ENCODE results near the gene HECTD4. TPM values are rescaled to one million over a fixed set of nuclear protein-coding genes. Genes with fewer than 3 reads are reported as not detected.

Gene HECTD4
- total RNA-seq, 1 donor: 29.0 TPM

GRCh38 chr12:112169161-112169872 lies 212.9 kb downstream of the HECTD4 start:
- Histone ChIP-seq H3K4me1 (ENCODE audit: insufficient read depth, low read length) (no peaks in the 10 kb centered on the region), H3K27me3 (ENCODE audit: insufficient read depth, low read length) (no peaks in the 10 kb centered on the region), H3K9me3 (ENCODE audit: low read depth, low read length) (no peaks in the 10 kb centered on the region), H3K27ac (ENCODE audit: low read depth, low read length) (no peak overlapping the region), H3K36me3 (ENCODE audit: insufficient read depth, low read length) (no peaks in the 10 kb centered on the region), H4K20me1 (ENCODE audit: insufficient read depth, low read length) (no peaks in the 10 kb centered on the region), H3K79me2 (ENCODE audit: insufficient read depth, low read length) (no peaks in the 10 kb centered on the region), H3K4me3 (ENCODE audit: insufficient read depth, low read length) (no peak overlapping the region), H2AFZ (ENCODE audit: low read length) (no peak overlapping the region), H3K4me2 (ENCODE audit: insufficient read depth, low read length) (no peak overlapping the region)
- DNase-seq (ENCODE audit: insufficient read length, low spot score, missing footprints): no peak
- TF ChIP-seq CTCF (IDR thresholded peaks at IDR 0.05; ENCODE audit: extremely low read depth, low read depth, low read length): no peak

- no peak overlapping the region for H2AFZ ChIP-seq (ENCODE audit: low read length)
- TF ChIP-seq CTCF (IDR thresholded peaks at IDR 0.05; ENCODE audit: extremely low read depth, low read depth, low read length): no peak
- H3K27ac ChIP-seq (ENCODE audit: low read depth, low read length): no peak overlapping the region
- no peak for DNase-seq (ENCODE audit: insufficient read length, low spot score, missing footprints)
- H3K27me3 ChIP-seq (ENCODE audit: insufficient read depth, low read length): no peaks in the 10 kb centered on the region
- no peaks in the 10 kb centered on the region for H3K4me1 ChIP-seq (ENCODE audit: insufficient read depth, low read length)
- H3K79me2 ChIP-seq (ENCODE audit: insufficient read depth, low read length): no peaks in the 10 kb centered on the region
- no peaks in the 10 kb centered on the region for H3K9me3 ChIP-seq (ENCODE audit: low read depth, low read length)
- H3K4me3 ChIP-seq (ENCODE audit: insufficient read depth, low read length): no peak overlapping the region
- no peaks in the 10 kb centered on the region for H4K20me1 ChIP-seq (ENCODE audit: insufficient read depth, low read length)
- no peaks in the 10 kb centered on the region for H3K36me3 ChIP-seq (ENCODE audit: insufficient read depth, low read length)
- no peak overlapping the region for H3K4me2 ChIP-seq (ENCODE audit: insufficient read depth, low read length)
Observed at GRCh38 chr12:112168561-112168971, 213.7 kb downstream of the HECTD4 start.

GRCh38 chr12:112167718-112168525 lies 214.3 kb downstream of the HECTD4 start:
- Histone ChIP-seq H3K9me3 (ENCODE audit: low read depth, low read length) (no peaks in the 10 kb centered on the region), H4K20me1 (ENCODE audit: insufficient read depth, low read length) (no peaks in the 10 kb centered on the region), H3K4me2 (ENCODE audit: insufficient read depth, low read length) (no peak overlapping the region), H3K79me2 (ENCODE audit: insufficient read depth, low read length) (no peaks in the 10 kb centered on the region), H3K4me1 (ENCODE audit: insufficient read depth, low read length) (no peaks in the 10 kb centered on the region), H3K4me3 (ENCODE audit: insufficient read depth, low read length) (no peak overlapping the region), H2AFZ (ENCODE audit: low read length) (no peak overlapping the region), H3K27me3 (ENCODE audit: insufficient read depth, low read length) (no peaks in the 10 kb centered on the region), H3K27ac (ENCODE audit: low read depth, low read length) (no peak overlapping the region), H3K36me3 (ENCODE audit: insufficient read depth, low read length) (no peaks in the 10 kb centered on the region)
- TF ChIP-seq CTCF (IDR thresholded peaks at IDR 0.05; ENCODE audit: extremely low read depth, low read depth, low read length): no peak
- no peak for DNase-seq (ENCODE audit: insufficient read length, low spot score, missing footprints)

- no peaks in the 10 kb centered on the region for H3K27me3 ChIP-seq (ENCODE audit: insufficient read depth, low read length)
- H3K79me2 ChIP-seq (ENCODE audit: insufficient read depth, low read length): no peaks in the 10 kb centered on the region
- no peak for TF ChIP-seq CTCF (IDR thresholded peaks at IDR 0.05; ENCODE audit: extremely low read depth, low read depth, low read length)
Observed at GRCh38 chr12:112167031-112167461, 215.2 kb downstream of the HECTD4 start.

More at GRCh38 chr12:112167031-112167461, 215.2 kb downstream of the HECTD4 start:
- H3K9me3 ChIP-seq (ENCODE audit: low read depth, low read length): no peaks in the 10 kb centered on the region
- H4K20me1 ChIP-seq (ENCODE audit: insufficient read depth, low read length): no peaks in the 10 kb centered on the region
- H2AFZ ChIP-seq (ENCODE audit: low read length): no peak overlapping the region
- H3K4me3 ChIP-seq (ENCODE audit: insufficient read depth, low read length): no peak overlapping the region
- H3K4me2 ChIP-seq (ENCODE audit: insufficient read depth, low read length): no peak overlapping the region
- H3K4me1 ChIP-seq (ENCODE audit: insufficient read depth, low read length): no peaks in the 10 kb centered on the region
- no peak overlapping the region for H3K27ac ChIP-seq (ENCODE audit: low read depth, low read length)
- DNase-seq (ENCODE audit: insufficient read length, low spot score, missing footprints): peak; percentile 38
- H3K36me3 ChIP-seq (ENCODE audit: insufficient read depth, low read length): peaks cover 5% of the 10 kb centered on the region
